ENCODE measurements around the gene PDGFRA. TPM values are rescaled to one million over a fixed set of nuclear protein-coding genes. Genes with fewer than 3 reads are reported as not detected.

PDGFRA gene
- total RNA-seq, 1 experiment from 2014 or later, result 6.8 TPM

GRCh38 chr4:54229631-54230483 is 764 bp downstream of the PDGFRA start:
- Histone ChIP-seq H3K4me1 (ENCODE audit: insufficient read depth, low read length) (no peaks in the 10 kb centered on the region; the same call in 1 of the 2 replicates), H3K79me2 (ENCODE audit: insufficient read depth, low read length) (no peaks in the 10 kb centered on the region), H2BK15ac (ENCODE audit: low read depth, low read length) (no peak overlapping the region), H3K4me2 (ENCODE audit: insufficient read depth, insufficient read length, low read length) (no peak overlapping the region), H3K18ac (ENCODE audit: insufficient read length, low read depth, low read length) (no peak overlapping the region), H3K9me3 (ENCODE audit: control insufficient read depth, low read depth, low read length) (no peaks in the 10 kb centered on the region), H3K14ac (ENCODE audit: insufficient read depth, low read length) (no peak overlapping the region; the same call in 1 of the 2 replicates), H3K9ac (ENCODE audit: extremely low read depth, insufficient read length, low read length) (no peak overlapping the region), H3K27me3 (ENCODE audit: insufficient read depth, low read length) (peaks cover 67% of the 10 kb centered on the region), H2AK5ac (ENCODE audit: insufficient read length, low read length) (no peak overlapping the region), H3K23ac (ENCODE audit: insufficient read length, low read depth, low read length) (no peak overlapping the region), H2BK120ac (ENCODE audit: low read depth, low read length, poor library complexity, severe bottlenecking) (no peak overlapping the region), H2BK12ac (ENCODE audit: insufficient read length, low read depth, low read length) (no peak overlapping the region), H3K79me1 (ENCODE audit: insufficient read depth, low read depth, low read length, poor library complexity, severe bottlenecking) (no peaks in the 10 kb centered on the region), H2BK20ac (ENCODE audit: low read depth, low read length, poor library complexity, severe bottlenecking) (no peak overlapping the region), H3K56ac (ENCODE audit: insufficient read length, low read depth, low read length) (no peak overlapping the region), H3K4ac (ENCODE audit: low read depth, low read length) (no peak overlapping the region), H4K8ac (replicated peaks; ENCODE audit: insufficient read length, low read depth, low read length) (no peak overlapping the region), H4K5ac (ENCODE audit: insufficient read length, low read depth, low read length) (no peak overlapping the region), H3K27ac (ENCODE audit: insufficient read length, low read depth, low read length) (no peak overlapping the region), H2AFZ (ENCODE audit: low read length) (no peak overlapping the region), H3K23me2 (ENCODE audit: insufficient read length, low read depth, low read length, poor library complexity, severe bottlenecking) (peaks cover 51% of the 10 kb centered on the region), H4K91ac (ENCODE audit: insufficient read length, low read depth, low read length) (no peak overlapping the region), H4K20me1 (ENCODE audit: control insufficient read depth, insufficient read depth, insufficient read length) (no peaks in the 10 kb centered on the region), H2BK5ac (ENCODE audit: insufficient read length, low read length) (no peak overlapping the region), H3T11ph (ENCODE audit: low read length) (no peak overlapping the region)
- TF ChIP-seq CTCF (conservative IDR thresholded peaks at IDR 0.05), result no peak
- no CpG with 5 or more reads among the region's 63 CpGs for whole genome bisulfite sequencing (ENCODE audit: extremely low coverage, insufficient read length, low lambda C conversion rate)
- peaks cover 54 to 70% of the 10 kb centered on the region in 2 experiments for H3K4me1 Mint-ChIP-seq
- DNase-seq, result peak; percentile 67
- H3K4me3 Mint-ChIP-seq, result peak overlapping the region; percentile 53 to 79
- H3K36me3 Mint-ChIP-seq (ENCODE audit: insufficient read depth in 1 of 3, low read depth in 3 of 3), result no peaks in the 10 kb centered on the region
- peaks cover 3 to 4% of the 10 kb centered on the region in 2 experiments; a peak in 3 of 5 replicates for H3K9me3 Mint-ChIP-seq
- H3K27ac Mint-ChIP-seq, result no peak overlapping the region
- peaks cover 94% of the 10 kb centered on the region for H3K27me3 Mint-ChIP-seq (ENCODE audit: low read depth)
